HG02571 (cell line): Measurements from ENCODE around the gene EPB41L4A.

Experiments used
- ATAC-seq: cut with Tn5 transposase; IDR thresholded peaks from one replicate; pipeline ENCODE4 v1.9.1; 2021; ENCODE audit warnings: mild to moderate bottlenecking, moderate library complexity; ENCODE audit not compliant: unreplicated experiment

Gene EPB41L4A

GRCh38 chr5:112122353-112122752, 296.7 kb downstream of the EPB41L4A start:
- ATAC-seq = no peak

- ATAC-seq = no peak
Measured at GRCh38 chr5:112121258-112121657, 297.8 kb downstream of the EPB41L4A start.

DNA sequence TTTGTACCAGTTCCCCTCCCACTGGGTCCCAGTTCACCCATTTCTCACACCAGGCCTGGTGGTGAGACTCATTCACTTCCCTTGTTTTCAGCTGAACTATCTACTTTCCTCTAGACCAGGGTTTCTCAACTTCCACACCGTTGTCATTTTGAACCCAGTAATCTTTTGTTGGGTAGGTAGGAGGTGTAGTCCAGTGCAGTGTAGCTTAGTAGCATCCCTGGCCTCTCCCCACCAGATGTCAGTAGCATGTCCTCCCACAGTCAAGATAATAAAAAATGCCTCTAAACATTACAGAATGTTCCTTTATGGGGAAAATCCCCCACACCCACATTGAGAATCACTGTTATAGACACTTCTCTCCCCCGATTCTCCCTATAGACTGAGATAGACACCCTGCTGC, 299.1 kb downstream of the EPB41L4A start:
- ATAC-seq = no peak

- ATAC-seq = no peak
Measured at GRCh38 chr5:112119508-112119907, 299.6 kb downstream of the EPB41L4A start.

DNA sequence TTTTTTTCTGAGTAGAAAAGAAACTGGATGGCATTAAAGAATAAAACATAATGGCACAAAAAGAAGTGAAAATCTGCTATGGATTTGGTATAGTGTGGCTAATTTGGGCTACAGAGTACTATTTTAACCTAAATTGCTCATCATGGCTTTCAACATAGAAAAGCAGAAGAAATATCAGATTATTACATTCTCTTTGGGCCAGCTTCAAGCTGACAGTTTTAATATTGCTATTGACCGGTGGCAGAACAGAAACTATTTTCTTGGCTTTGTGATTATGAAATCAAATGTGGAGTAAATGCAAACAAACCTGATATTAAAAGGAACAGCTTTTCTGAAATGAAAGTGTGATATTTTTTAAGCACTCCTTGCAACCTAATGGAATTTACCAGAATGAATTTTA, 301.5 kb downstream of the EPB41L4A start:
- ATAC-seq = no peak

DNA sequence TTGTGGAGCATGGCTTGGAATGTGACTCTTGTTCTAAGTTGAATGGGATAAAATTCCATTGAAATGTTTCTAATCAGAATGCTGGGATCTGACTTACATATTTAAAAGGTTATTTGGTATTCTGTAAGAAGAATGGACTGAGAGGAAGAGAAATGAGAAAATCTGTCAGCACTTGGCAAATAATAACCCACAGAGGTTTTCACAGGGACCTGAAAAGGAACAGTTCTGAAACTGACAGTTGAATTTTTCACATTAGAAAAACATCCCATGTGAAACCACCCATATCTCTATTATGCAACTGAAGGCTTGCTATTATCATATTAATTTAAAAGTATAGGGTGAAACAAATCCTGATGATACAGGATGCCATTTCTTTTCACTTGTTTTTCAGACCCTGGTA, 302.7 kb downstream of the EPB41L4A start:
- ATAC-seq = peak; percentile 64

- ATAC-seq = no peak
Measured at GRCh38 chr5:112113565-112113964, 305.5 kb downstream of the EPB41L4A start.
